Stimulated activated CD4-positive, alpha-beta T cell treated with anti-CD3 and anti-CD28 coated beads, TNF-alpha, amount 100 ng/mL, for 24 hours (primary cell): Measurements from ENCODE around the gene PDE3B.
"Not testable (repeated sequence)": the region's sequence is repeated elsewhere in the genome, so short reads cannot be mapped to it uniquely, and the experiment has no call there.

Experiments used
- DNase-seq, 3 experiments: peaks; one replicate each; pipeline ENCODE4 v3.0.0-alpha.2; 2020; ENCODE audit warnings: low read depth in 3 of 3

The PDE3B gene

GRCh38 chr11:14743667-14744066 lies 100.1 kb downstream of the PDE3B start:
- not testable (repeated sequence) for DNase-seq

DNA sequence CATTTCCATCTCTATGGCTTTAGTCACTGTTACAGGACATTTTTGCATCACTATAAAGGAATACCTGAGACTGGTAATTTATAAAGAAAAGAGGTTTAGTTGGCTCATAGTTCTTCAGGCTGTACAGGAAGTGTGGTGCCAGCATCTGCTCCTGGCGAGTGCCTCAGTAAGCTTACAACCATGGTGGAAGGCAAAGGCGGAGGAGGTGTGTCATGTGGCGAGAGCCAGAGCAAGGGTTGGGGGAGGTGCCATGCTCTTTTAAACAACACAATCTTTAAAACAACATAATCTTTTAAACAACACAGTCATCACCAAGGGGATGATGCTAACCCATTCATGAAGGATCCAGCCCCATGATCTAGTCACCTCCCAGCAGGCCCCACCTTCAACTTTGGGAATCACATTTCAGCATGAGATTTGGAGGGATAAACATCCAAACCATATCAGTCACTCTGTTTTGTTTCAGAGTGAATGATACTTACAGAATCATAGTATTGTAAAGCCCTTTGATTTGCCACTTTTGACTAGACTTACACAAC lies 103.3 kb downstream of the PDE3B start:
- DNase-seq: no peak

GRCh38 chr11:14748090-14748489 lies 104.5 kb downstream of the PDE3B start:
- DNase-seq: no peak

- no peak for DNase-seq
These were observed 107.3 kb downstream of the PDE3B start for GRCh38 chr11:14750911-14751310.

- DNase-seq: no peak
These were observed 108.4 kb downstream of the PDE3B start for GRCh38 chr11:14751975-14752407.

DNA sequence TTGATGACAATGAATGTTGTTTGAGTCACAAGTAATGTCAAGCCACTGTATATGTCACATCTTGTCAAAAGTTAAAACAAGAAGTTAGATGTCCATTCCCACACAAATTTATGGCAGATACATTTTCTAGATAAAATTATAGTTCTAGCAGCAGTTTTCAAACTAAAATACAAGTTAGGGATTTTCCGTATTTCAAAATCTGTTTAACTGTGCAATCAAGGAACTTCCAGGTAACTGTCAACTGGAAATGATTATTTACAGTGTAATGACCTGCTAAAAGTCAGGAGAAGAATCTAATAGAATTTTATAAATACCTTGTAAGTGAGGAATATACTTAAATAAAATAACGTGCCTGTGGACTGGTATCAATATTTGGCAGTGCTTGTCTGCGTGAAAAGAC lies 111.5 kb downstream of the PDE3B start:
- no peak for DNase-seq

GRCh38 chr11:14756349-14756748 lies 112.7 kb downstream of the PDE3B start:
- DNase-seq: no peak

DNA sequence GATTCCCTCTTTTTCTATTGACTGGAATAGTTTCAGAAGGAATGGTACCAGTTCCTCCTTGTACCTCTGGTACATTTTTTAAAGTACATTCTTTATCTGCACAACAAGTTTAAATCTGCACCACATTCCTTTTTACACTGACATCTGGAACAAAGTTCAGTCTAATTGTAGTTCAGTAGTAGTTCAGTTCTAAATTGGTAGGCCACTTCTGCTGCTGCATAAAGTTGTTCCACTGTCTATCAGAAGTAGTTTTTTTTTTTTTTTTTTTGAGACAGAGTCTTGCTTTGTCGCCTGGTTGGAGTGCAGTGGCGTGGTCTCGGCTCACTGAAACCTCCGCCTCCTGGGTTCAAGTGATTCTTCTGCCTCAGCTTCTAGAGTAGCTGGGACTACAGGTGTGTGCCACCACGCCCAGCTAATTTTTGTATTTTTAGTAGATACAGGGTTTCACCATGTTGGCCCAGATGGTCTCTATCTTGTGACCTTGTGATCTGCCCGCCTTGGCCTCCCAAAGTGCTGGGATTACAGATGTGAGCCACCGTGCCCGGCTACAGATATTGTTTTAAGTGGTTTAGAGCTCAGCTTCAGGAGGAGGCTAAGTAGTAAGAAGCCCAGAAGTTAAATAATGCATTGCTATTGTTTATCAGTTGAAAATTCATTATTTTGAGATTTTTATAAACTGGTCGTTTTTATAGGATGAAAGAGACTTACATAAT lies 115.9 kb downstream of the PDE3B start:
- DNase-seq: not testable (repeated sequence)

DNA sequence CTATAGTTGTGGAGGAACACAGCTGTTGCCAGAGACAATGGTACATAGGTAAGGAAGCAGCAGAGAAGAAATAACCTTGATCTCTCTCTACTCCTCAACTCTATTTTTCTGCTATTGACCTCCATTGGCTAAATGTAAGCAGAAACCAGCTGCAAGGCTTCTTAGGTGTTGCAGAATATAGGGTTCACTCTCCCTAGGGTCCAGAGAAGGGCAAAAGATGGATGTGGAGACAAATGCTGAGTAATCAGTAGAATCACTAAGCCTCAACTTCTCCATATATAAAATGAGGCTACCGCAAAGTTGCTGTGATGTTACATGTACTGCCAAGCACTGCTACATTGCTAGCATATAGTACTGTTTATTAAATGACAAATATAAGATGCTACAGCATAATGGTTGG lies 120.6 kb downstream of the PDE3B start:
- DNase-seq: no peak

DNA sequence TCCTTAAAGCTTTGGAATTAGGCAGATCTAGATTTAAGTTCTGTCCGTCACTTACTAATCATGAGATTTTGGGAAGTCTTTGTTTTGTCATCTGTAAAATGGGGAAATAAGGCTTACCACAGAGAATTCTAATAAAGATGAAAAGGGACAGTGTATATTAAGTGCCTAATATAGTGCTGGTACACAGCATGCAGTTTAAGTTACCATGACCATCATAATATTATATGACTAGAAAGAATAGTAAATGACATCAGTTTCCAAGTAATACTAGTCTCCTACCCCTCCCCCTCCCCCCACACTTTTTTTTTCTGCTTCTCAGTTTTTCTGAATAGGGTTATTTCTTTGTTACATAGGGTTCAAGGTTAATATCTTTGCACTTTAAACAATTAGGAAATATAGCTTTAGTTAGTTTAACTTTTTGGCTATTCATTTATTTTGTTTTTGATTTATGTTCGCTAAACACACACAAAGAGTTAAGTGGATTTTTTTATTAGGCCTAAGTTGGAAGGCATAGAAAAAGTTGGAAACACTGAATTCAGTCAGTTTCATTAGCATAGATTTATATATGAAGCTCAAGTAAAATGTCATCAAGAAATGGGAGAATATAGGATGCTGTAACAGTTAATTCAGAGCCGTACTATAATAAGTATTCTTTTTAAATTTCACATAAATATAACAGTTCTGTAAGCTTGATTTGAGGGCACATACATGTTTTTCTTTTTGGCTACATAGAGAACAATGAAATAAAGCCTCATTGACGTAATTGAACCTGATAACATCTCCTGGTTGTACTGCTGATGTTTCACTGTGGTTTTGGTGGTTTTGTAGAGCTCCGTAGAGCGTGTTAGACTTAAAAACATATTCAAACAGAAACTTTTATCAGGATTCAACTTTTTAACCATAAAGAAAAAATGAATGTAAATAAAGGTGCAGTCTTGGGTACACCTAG lies 121.2 kb downstream of the PDE3B start:
- DNase-seq: peak in 1 of 3 experiments; percentile 38

DNA sequence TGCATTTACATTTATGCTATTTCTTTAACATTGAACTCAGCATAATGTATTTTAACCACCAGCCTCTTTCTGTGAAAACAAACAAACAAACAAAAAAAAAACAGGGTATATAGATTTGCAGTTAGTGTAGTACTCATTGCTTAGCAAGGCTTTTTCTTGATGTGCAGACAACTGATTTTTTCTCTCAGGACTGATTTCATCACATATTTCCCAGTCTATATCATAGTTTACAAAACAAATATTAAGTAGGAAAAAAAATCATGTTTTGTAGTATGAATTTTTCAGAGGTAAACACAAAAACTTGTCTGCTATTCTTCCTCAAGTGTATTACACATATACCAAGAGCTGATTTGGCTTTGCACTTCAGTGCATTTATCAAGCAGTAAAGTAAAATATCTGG lies 123.0 kb downstream of the PDE3B start:
- no peak for DNase-seq

DNA sequence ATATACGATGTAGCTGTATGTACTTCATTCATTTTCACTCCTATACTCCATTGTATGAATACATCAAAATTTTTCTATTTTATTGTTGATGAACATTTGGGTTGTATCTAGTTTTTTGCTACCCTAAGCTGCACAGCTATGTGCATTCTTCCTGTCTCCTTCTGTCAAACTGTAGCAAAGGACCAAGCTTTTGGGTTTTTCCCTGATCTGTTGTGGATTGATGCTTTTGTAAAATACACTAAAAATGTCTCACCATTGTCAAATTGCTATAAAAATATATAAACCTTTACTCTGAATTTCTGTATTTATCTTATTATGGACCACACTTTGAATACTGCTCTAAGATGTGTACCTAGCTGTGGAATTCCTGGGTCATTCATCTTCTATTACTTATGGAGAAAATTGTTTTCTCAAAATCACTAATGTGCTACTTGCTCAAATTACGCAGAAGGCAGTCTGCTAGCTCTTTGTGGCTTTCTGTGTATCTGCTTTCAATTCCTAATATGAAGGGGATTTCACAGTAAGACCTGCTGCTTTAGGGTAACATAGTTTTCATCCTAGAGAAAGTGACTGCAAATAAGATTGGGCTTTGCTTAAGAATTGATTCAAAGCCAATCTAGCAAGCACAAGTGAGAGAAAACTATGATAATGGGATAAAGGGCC lies 125.1 kb downstream of the PDE3B start:
- no peak for DNase-seq

GRCh38 chr11:14773755-14774154 lies 130.2 kb downstream of the PDE3B start:
- no peak for DNase-seq

DNA sequence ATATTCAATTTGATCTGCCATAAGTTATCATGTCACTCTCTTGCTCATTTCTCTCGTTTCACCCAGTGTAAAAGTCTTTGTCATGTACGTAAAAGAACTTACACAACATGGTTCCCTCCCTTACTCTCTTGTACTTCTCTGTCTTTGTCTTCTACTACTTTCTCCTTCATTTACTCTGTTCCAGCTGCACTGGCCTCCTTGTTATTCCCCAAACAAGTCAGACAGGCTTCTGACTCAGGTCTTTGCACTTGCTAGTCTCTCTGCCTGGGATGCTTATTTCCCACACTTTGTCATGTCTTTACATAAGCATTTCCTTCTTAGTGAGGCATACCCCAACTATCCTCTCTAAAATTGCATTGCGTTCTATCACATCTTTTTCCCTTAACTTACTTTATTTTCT lies 131.1 kb downstream of the PDE3B start:
- no peak for DNase-seq

DNA sequence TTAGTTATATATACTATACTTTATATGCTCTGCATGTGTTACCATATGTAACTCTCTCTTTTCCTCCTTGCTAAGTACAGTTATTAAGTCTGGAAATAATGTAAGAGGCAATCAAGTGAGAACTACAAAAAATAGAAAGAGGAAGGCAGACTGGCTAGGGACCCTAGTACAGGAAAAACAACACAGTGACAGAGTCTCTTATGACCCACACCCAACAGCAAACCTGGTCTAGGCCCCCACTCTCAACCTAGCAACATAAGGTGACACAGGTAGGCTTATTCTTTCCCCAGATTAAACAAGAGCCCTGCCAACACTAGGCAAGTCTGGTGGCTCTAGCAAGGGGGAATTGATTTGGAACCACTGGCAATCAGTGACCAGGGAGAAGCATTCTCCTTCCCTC lies 132.3 kb downstream of the PDE3B start:
- DNase-seq: no peak

DNA sequence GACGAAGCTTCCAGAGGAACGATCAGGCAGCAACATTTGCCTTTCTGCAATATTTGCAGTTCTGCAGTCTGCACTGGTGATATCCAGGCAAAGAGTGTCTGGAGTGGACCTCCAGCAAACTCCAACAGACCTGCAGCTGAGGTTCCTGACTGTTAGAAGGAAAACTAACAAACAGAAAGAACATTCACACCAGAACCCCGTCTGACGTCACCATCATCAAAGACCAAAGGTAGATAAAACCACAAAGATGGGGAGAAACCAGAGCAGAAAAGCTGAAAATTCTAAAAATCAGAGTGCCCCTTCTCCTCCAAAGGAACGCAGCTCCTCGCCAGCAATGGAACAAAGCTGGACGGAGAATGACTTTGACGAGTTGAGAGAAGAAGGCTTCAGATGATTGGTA lies 134.9 kb downstream of the PDE3B start:
- not testable (repeated sequence) for DNase-seq

- DNase-seq: no peak
These were observed 140.2 kb downstream of the PDE3B start for GRCh38 chr11:14783788-14784187.

GRCh38 chr11:14784230-14784629 lies 140.6 kb downstream of the PDE3B start:
- DNase-seq: no peak

- no peak for DNase-seq
These were observed 146.4 kb downstream of the PDE3B start for GRCh38 chr11:14789879-14790484.

- DNase-seq: no peak
These were observed 149.9 kb downstream of the PDE3B start for GRCh38 chr11:14793546-14793945.

- not testable (repeated sequence) for DNase-seq
These were observed 152.4 kb downstream of the PDE3B start for GRCh38 chr11:14796028-14796427.

DNA sequence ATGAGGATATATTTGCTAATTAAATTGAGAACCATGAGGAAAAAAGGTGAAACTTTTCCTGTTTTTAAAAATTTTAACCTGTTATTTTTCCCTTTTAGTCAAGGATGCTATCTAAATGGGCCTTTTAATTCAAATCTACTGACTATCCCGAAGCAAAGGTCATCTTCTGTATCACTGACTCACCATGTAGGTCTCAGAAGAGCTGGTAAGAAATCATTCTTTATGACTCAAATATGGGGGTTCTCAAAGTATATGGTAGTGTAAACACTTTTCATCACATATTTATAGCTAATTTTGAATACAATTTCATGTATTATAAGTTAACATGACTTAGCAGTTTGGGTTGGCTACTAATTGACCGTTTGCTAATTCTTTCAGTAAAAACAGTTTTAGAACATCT lies 160.2 kb downstream of the PDE3B start:
- no peak for DNase-seq
